HG02763 (cell line): ENCODE results near the gene DHRSX.
"Not testable (repeated sequence)": the region's sequence is repeated elsewhere in the genome, so short reads cannot be mapped to it uniquely, and the experiment has no call there.

Experiments used
- ATAC-seq: cut with Tn5 transposase; IDR thresholded peaks from one replicate; pipeline ENCODE4 v1.9.1; 2021; ENCODE audit warnings: mild to moderate bottlenecking, moderate library complexity; ENCODE audit not compliant: unreplicated experiment

DHRSX gene

DNA sequence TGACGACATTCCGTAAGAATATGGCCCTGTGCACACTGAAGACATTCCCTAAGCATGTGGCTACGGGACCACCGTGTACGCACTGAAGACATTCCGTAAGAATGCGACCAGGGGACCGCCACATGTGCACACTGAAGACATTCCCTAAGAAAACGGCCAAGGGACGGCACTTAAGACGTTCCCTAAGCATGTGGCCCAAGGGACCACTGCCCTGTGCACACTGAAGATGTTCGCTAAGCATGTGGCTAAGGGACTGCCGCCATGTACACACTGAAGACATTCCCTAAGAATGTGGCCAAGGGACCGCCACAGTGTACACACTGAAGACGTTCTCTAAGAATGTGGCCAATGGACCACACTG is 21.4 kb downstream of the DHRSX start:
- no peak for ATAC-seq

- ATAC-seq = no peak
These were observed 22.0 kb downstream of the DHRSX start for GRCh38 chrX:2478546-2479419.

- not testable (repeated sequence) for ATAC-seq
These were observed 23.5 kb downstream of the DHRSX start for GRCh38 chrX:2477313-2477712.

DNA sequence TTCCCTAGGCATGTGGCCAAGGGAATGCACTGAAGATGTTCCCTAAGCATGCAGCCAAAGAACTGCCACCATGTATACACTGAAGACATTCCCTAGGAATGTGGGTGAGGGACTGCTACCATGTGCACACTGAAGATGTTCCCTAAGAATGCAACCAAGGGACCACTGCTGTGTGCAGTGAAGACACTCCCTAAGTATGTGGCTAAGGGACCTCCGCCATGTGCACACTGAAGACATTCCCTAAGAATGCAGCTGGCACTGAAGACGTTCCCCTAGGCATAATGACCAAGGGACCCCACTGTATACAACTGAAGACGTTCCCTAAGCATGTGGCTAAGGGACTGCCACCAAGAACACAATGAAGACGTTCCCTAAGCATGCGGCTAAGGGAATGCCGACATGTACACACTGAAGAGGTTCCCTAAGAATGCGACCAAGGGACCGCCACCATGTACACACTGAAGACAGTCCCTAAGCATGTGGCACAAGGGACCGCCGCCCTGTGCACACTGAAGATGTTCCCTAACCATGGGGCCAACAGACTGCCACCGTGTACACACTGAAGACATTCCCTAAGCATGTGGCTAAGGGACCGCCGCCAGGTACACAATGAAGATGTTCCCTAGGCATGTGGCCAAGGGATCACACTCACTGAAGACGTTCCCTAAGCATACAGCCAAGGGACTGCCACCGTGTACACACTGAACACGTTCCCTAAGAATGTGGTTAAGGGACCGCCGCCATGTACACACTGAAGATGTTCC is 25.6 kb downstream of the DHRSX start:
- ATAC-seq = no peak

GRCh38 chrX:2474280-2474962 is 26.4 kb downstream of the DHRSX start:
- ATAC-seq = no peak

DNA sequence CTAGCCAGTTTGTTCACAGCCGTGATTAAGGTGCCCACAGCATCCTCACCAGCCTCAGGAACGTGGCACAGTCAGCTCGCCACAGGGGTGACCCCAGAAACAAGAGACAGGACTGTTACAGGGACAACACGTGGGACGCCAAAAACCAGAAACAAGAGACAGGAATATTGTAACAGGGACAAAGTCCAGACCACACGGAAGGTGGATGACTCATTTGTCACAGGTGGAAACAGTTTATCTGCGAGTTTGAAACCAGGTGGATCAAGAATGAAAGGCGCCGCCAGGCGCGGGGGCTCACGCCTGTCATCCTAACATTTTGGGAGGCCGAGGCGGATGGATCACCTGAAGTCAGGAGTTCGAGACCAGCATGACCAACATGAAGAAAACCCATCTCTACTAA is 27.7 kb downstream of the DHRSX start:
- not testable (repeated sequence) for ATAC-seq

DNA sequence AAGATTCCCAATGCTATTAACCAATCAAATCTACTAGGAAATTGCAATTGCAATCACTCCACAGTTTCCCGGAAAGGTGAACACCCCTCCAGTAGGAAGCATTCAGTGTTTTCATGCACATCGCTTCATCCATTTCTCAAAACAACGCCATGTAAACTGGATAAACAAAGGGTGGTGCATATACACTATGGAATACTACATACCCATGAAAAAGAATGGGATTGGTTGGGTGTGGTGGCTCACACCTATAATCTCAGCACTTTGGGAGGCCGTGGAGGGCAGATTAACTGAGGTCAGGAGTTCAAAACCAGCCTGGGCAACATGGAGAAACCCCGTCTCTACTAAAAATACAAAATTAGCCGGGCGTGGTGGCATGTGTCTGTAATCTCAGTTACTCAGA is 29.1 kb downstream of the DHRSX start:
- ATAC-seq = no peak

GRCh38 chrX:2471126-2471525 is 29.6 kb downstream of the DHRSX start:
- ATAC-seq = not testable (repeated sequence)

DNA sequence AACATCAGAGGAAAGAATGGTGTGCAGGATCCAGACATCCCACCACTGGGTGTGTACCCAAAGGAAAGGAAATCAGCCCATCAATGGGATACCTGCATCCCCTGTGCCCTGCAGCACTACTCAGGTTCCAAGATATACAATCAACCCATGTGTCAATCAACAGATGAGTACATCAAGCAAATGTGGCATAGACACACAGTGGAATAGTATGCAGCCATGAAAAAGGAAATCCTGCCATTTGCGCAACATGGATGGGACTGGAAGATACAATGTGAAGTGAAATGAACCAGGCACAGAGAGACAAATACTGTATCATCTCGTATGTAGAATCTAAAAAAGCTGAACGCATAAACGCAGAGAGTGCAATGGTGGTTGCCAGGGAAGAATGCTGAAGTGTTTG is 30.9 kb downstream of the DHRSX start:
- ATAC-seq = not testable (repeated sequence)

GRCh38 chrX:2469196-2469685 is 31.5 kb downstream of the DHRSX start:
- ATAC-seq = no peak

- no peak for ATAC-seq
These were observed 32.2 kb downstream of the DHRSX start for GRCh38 chrX:2468261-2469195.

DNA sequence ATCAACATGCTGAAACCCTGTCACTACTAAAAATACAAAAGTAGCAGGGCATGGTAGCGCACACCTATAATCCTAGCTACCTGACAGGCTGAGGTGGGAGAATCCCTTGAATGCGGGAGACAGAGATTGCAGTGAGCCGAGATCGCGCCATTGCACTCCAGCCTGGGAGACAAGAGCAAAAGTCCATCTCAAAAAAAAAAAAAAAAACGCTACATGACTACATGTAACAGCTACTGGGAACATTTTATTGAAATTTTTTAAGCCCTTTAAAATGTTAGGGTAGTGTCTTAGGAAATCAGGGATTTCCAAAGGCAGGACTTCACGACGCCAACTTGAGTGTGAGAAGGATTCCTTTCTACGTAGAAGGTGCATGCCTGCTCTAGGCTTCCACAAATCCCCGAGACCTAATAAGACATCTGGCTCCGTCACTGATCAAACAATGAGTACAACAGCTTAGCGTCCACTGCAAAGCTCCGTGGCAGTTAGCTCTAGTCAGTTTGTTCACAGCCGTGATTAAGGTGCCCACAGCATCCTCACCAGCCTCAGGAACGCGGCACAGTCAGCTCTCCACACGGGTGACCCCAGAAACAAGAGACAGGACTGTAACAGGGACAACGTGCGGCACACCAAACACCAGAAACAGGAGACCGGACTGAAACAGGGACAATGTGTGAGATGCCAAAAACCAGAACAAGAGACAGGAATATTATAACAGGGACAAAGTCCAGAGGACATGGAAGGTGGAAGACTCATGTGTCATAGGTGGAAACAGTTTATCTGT is 33.7 kb downstream of the DHRSX start:
- ATAC-seq = no peak

DNA sequence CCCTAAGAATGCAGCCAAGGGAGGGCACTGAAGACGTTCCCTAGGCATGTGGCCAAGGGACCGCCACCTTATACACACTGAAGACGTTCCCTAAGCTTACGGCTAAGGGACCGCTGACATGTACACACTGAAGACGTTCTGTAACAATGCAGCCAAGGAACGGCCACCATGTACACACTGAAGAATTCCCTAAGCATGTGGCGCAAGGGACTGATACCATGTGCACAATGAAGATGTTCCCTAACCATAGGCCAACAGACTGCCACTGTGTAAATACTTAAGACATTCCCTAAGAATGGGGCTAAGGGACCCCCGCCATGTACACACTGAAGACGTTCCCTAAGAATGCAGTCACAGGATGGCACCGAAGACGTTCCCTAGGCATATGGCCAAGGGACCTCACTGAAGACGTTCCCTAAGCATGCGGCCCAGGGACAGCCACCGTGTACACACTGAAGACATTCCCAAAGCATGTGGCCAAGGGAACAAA is 36.1 kb downstream of the DHRSX start:
- ATAC-seq = no peak

DNA sequence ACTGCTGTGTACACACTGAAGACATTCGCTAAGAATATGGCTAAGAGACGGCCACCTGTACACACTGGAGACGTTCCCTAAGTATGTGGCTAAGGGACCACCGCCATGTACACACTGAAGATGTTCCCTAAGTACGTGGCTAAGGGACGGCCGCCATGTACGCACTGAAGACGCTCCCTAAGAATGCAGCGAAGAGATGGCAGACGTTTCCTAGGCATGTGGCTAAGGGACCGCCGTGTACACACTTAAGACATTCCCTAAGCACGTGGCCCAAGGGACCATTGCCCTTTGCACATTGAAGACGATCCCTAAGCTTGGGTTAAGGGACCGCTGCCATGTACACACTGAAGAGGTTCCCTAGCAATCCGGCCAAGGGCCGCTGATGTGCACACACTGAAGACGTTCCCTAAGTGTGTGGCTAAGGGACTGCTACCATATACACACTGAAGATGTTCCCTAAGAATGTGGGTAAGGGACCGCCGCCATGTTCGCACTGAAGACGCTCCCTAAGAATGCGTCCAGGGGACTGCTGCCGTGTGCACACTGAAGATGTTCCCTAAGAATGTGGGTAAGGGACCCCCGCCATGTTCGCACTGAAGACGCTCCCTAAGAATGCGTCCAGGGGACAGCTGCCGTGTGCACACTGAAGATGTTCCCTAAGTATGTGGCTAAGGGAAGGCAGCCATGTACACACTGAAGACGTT is 36.7 kb downstream of the DHRSX start:
- ATAC-seq = no peak

- ATAC-seq = not testable (repeated sequence)
These were observed 37.3 kb downstream of the DHRSX start for GRCh38 chrX:2463481-2463880.

DNA sequence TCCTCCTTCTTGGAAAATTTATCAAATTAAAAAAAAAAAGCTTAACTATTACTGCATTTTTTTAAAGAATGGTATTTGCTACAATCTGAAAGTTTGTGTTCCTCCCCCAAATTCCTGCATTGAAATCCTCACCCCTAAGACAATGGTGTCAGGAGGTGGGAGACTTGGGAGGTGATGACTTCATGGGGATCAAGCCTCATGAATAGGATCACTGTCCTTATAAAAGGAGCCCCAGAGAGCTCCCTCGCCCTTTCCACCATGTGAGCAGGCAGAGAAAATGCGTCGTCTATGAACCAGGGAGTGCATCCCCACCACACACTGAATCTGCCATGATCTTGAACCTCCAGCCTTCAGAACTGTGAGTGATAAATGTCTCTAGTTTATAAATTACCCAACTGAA is 38.0 kb downstream of the DHRSX start:
- no peak for ATAC-seq

GRCh38 chrX:2462074-2462473 is 38.7 kb downstream of the DHRSX start:
- ATAC-seq = no peak

- ATAC-seq = no peak
These were observed 39.1 kb downstream of the DHRSX start for GRCh38 chrX:2461711-2462016.
